PC-3 (cell line): ENCODE data around the gene FOXI1. TPM values are rescaled to one million over a fixed set of nuclear protein-coding genes. Genes with fewer than 3 reads are reported as not detected.

ENCODE experiments used
- ATAC-seq: fragments of 200-7000 bp; cut with Tn5 transposase; 2 replicates; pipeline ENCODE4 v1.9.1; 2020; ENCODE audit warnings: mild to moderate bottlenecking, moderate library complexity
- BruUV-seq: library from RNA; stranded (reverse); fragments of 400-500 nt; replicated peaks from 2 replicates; lab custom pipeline; 2021; lab: Mats Ljungman, UMichigan
- CTCF ChIA-PET: fragments of 300-600 bp; sonication (Branson Sonifier 250); formaldehyde crosslinking; loops from one replicate; lab custom pipeline; 2022; ENCODE audit warnings: antibody characterized with exemption; lab: Charles Lee
- POLR2A ChIA-PET: fragments of 300-600 bp; sonication (Branson Sonifier 250); formaldehyde crosslinking; loops from one replicate; lab custom pipeline; 2022; ENCODE audit warnings: antibody characterized with exemption; ENCODE audit not compliant: unreplicated experiment; lab: Charles Lee
- DNase-seq: peaks from one replicate; pipeline ENCODE4 v3.0.0-alpha.2; 2015
- H2AFZ ChIP-seq: fragments of 300-600 bp; sonication (generic); 2 replicates; pipeline ENCODE4 v1.6.0; 2016; ENCODE audit warnings: antibody characterized with exemption, low read length
- H3F3A ChIP-seq: fragments of 300-600 bp; sonication (generic); one replicate; pipeline ENCODE4 v1.6.0; 2017; ENCODE audit warnings: antibody characterized with exemption, low read length, control low read depth, mild to moderate bottlenecking; ENCODE audit not compliant: unreplicated experiment
- H3K27ac ChIP-seq: fragments of 300-600 bp; sonication (generic); 2 replicates; pipeline ENCODE4 v1.5.1; 2016; ENCODE audit warnings: mild to moderate bottlenecking, low read length
- H3K27me3 ChIP-seq: fragments of 300-600 bp; sonication (generic); 2 replicates; pipeline ENCODE4 v1.6.1; 2016; ENCODE audit warnings: low read length, mixed read lengths
- H3K36me3 ChIP-seq: fragments of 300-600 bp; sonication (generic); 2 replicates; pipeline ENCODE4 v1.6.1; 2016; ENCODE audit warnings: low read depth, mixed run types, low read length, mixed read lengths
- H3K4me1 ChIP-seq: fragments of 300-600 bp; sonication (generic); 2 replicates; pipeline ENCODE4 v1.5.1; 2016; ENCODE audit warnings: low read length; ENCODE audit not compliant: insufficient read depth
- H3K4me2 ChIP-seq: fragments of 300-600 bp; sonication (generic); 2 replicates; pipeline ENCODE4 v1.6.0; 2016; ENCODE audit warnings: low read length
- H3K4me3 ChIP-seq: fragments of 300-600 bp; sonication (generic); 2 replicates; pipeline ENCODE4 v1.5.1; 2016; ENCODE audit warnings: mild to moderate bottlenecking, low read length, mixed read lengths
- H3K79me2 ChIP-seq: fragments of 300-600 bp; sonication (generic); 2 replicates; pipeline ENCODE4 v1.6.1; 2017; ENCODE audit warnings: low read length, mixed read lengths
- H3K9ac ChIP-seq: fragments of 300-600 bp; sonication (generic); 2 replicates; pipeline ENCODE4 v1.6.0; 2016; ENCODE audit warnings: mild to moderate bottlenecking, low read length
- H3K9me2 ChIP-seq: fragments of 300-600 bp; sonication (generic); replicated peaks from 2 replicates; pipeline ENCODE4 v1.6.1; 2016; ENCODE audit warnings: mixed run types, low read length, mixed read lengths
- H3K9me3 ChIP-seq: fragments of 300-600 bp; sonication (generic); 2 replicates; pipeline ENCODE4 v1.6.1; 2016; ENCODE audit warnings: low read length, mixed read lengths
- H4K20me1 ChIP-seq: fragments of 300-600 bp; sonication (generic); 2 replicates; pipeline ENCODE4 v1.6.1; 2016; ENCODE audit warnings: low read length, mixed read lengths
- EZH2 ChIP-seq: fragments of 300-600 bp; sonication (generic); IDR thresholded peaks from one replicate; pipeline ENCODE4 v1.6.1; 2017; ENCODE audit warnings: antibody characterized with exemption, mild to moderate bottlenecking, low read length; ENCODE audit not compliant: unreplicated experiment
- EZH2phosphoT487 ChIP-seq: fragments of 300-600 bp; sonication (generic); IDR thresholded peaks from 2 replicates; pipeline ENCODE4 v1.6.1; 2018; ENCODE audit warnings: mild to moderate bottlenecking, antibody characterized with exemption, low read length, borderline replicate concordance
- intact Hi-C: fragments of 100-400 bp; cut with micrococcal nuclease; formaldehyde crosslinking; loops from 2 replicates; pipeline ENCODE4 v1.9.0; 2023
- total RNA-seq: library from RNA; depleted of rRNA; stranded (reverse); fragments of >200 nt; gene quantifications from 2 replicates; pipeline ENCODE4 v1.2.3, GENCODE V29; 2014
- TF ChIP-seq, protein P1 (sequence below): fragments of 300-600 bp; sonication (generic); conservative IDR thresholded peaks from 2 replicates; pipeline ENCODE4 v1.5.1; 2017; ENCODE audit warnings: antibody characterized with exemption, low read depth, mild to moderate bottlenecking, low read length

FOXI1 gene
- total RNA-seq, 1 experiment from 2014 or later: not detected

DNA sequence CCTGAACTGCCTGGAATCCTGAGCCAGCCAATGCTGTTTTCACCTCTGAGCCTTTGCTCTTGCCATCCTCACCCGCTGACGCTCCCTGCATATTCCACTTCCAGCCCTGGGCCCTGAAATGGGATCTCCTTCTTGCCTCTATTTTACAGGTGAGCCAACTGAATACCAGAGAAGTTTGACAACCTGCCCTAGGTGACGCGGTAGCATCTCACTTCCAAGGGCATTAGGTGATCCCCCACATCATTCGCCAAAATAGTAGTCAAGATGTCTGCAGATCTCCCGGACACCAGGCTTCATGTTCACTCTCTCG, 43.5 kb downstream of the FOXI1 start:
- Histone ChIP-seq H3K36me3 (no peaks in the 10 kb centered on the region), H3K27ac (no peak overlapping the region), H3F3A (no peaks in the 10 kb centered on the region), H3K9me3 (no peaks in the 10 kb centered on the region), H3K79me2 (no peaks in the 10 kb centered on the region), H3K4me2 (no peak overlapping the region), H3K9ac (no peak overlapping the region), H3K9me2 (no peaks in the 10 kb centered on the region), H4K20me1 (no peaks in the 10 kb centered on the region), H3K4me3 (no peak overlapping the region), H3K27me3 (no peaks in the 10 kb centered on the region), H3K4me1 (peaks cover 16% of the 10 kb centered on the region), H2AFZ (no peak overlapping the region)
- ATAC-seq (no peak), DNase-seq (no peak)
- TF ChIP-seq EZH2phosphoT487 (no peak), EZH2 (no peak)
- TF ChIP-seq, protein P1, sequence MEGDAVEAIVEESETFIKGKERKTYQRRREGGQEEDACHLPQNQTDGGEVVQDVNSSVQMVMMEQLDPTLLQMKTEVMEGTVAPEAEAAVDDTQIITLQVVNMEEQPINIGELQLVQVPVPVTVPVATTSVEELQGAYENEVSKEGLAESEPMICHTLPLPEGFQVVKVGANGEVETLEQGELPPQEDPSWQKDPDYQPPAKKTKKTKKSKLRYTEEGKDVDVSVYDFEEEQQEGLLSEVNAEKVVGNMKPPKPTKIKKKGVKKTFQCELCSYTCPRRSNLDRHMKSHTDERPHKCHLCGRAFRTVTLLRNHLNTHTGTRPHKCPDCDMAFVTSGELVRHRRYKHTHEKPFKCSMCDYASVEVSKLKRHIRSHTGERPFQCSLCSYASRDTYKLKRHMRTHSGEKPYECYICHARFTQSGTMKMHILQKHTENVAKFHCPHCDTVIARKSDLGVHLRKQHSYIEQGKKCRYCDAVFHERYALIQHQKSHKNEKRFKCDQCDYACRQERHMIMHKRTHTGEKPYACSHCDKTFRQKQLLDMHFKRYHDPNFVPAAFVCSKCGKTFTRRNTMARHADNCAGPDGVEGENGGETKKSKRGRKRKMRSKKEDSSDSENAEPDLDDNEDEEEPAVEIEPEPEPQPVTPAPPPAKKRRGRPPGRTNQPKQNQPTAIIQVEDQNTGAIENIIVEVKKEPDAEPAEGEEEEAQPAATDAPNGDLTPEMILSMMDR: no peak
- intact Hi-C loops: no loop called here
- CTCF ChIA-PET: no interaction called here
- no TSS peak for BruUV-seq
- POLR2A ChIA-PET: no interaction called here

DNA sequence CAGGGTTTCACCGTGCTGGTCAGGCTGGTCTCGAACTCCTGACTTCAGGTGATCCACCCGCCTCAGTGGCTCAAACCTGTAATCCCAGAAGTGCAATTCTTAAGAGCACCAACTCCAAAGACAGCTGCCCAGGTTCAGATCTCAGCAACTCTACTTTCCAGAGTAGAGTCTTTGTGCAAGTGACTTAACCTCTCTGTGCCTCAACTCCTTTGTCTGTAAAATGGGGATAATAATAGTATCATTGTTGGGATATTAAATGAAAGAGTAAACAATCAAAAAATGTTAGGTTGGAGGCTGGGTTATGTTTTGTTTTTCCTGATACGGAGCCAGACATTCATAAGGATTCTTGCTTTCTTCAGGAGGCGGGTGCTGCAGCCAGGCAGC, 45.0 kb downstream of the FOXI1 start:
- no peaks in the 10 kb centered on the region for H3K27me3 ChIP-seq
- no peaks in the 10 kb centered on the region for H3F3A ChIP-seq
- H3K4me1 ChIP-seq: peaks cover 16% of the 10 kb centered on the region
- peak overlapping the region; percentile 5; the same call in 1 of the 2 replicates for H2AFZ ChIP-seq
- H3K4me3 ChIP-seq: no peak overlapping the region
- no peaks in the 10 kb centered on the region for H3K9me2 ChIP-seq
- intact Hi-C loops: no loop called here
- H3K9ac ChIP-seq: no peak overlapping the region
- H3K36me3 ChIP-seq: no peaks in the 10 kb centered on the region
- peak overlapping the region; percentile 67 for H3K4me2 ChIP-seq
- ChIA-PET POLR2A (no interaction called here), CTCF (no interaction called here)
- H3K9me3 ChIP-seq: no peaks in the 10 kb centered on the region
- DNase-seq: no peak
- no peaks in the 10 kb centered on the region for H4K20me1 ChIP-seq
- peak overlapping the region; percentile 44 for H3K27ac ChIP-seq
- H3K79me2 ChIP-seq: no peaks in the 10 kb centered on the region
- ATAC-seq: no peak
- BruUV-seq: no TSS peak
- TF ChIP-seq, protein P1: no peak
- TF ChIP-seq EZH2: no peak

DNA sequence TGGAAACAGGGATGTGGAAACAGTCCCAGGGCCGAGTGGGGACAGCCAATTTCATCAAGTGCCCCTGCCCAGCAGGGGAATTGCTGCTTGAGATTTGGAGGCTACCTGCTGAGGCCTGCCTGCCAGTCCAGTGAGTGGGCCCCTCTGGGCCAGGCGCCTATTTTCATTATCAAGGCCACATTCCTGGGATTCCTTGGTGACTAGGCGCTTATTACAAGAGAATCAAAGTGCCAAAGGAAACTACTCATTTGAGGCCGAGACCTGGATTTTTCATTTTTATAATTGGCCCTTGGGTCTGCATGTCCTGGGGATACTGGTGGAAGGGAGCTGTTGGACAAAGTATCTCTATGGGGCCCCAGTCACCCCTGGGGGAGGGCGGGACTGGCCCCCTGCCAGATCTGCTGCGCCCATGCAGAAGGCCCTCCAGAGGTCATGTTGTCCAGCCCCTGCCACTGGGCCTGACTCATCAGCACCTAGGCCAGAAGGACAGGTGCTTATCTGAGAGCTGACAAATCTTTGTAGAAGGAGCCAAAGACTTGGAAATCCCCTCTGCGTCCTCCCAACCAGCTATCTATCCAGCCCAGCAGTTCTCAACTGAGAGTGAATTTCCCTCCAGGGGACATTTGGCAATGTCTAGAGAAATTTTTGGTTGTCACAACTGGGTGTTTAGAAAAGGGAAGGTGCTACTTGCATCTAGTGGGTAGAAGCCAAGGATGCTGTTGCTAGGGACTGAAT, 45.6 kb downstream of the FOXI1 start:
- Histone ChIP-seq H3K9me3 (no peaks in the 10 kb centered on the region), H3K36me3 (no peaks in the 10 kb centered on the region), H3K4me1 (peaks cover 16% of the 10 kb centered on the region), H3F3A (no peaks in the 10 kb centered on the region), H3K27ac (peak overlapping the region; percentile 44), H3K79me2 (no peaks in the 10 kb centered on the region), H3K4me2 (peak overlapping the region; percentile 67), H3K9ac (no peak overlapping the region), H2AFZ (peak overlapping the region; percentile 5; the same call in 1 of the 2 replicates), H3K9me2 (no peaks in the 10 kb centered on the region), H3K4me3 (no peak overlapping the region), H3K27me3 (no peaks in the 10 kb centered on the region), H4K20me1 (no peaks in the 10 kb centered on the region)
- intact Hi-C loops: no loop called here
- DNase-seq (peak; percentile 84), ATAC-seq (peak; percentile 80)
- CTCF ChIA-PET: no interaction called here
- TF ChIP-seq, protein P1: no peak
- TF ChIP-seq EZH2 (no peak), EZH2phosphoT487 (no peak)
- BruUV-seq: no TSS peak
- POLR2A ChIA-PET: no interaction called here
